GM18517 (cell line): ENCODE measurements around the gene HEATR3.

Experiments used
- ATAC-seq: cut with Tn5 transposase; IDR thresholded peaks from one replicate; pipeline ENCODE4 v1.9.1; 2021; ENCODE audit warnings: mild to moderate bottlenecking, moderate library complexity; ENCODE audit not compliant: unreplicated experiment

HEATR3 gene, protein sequence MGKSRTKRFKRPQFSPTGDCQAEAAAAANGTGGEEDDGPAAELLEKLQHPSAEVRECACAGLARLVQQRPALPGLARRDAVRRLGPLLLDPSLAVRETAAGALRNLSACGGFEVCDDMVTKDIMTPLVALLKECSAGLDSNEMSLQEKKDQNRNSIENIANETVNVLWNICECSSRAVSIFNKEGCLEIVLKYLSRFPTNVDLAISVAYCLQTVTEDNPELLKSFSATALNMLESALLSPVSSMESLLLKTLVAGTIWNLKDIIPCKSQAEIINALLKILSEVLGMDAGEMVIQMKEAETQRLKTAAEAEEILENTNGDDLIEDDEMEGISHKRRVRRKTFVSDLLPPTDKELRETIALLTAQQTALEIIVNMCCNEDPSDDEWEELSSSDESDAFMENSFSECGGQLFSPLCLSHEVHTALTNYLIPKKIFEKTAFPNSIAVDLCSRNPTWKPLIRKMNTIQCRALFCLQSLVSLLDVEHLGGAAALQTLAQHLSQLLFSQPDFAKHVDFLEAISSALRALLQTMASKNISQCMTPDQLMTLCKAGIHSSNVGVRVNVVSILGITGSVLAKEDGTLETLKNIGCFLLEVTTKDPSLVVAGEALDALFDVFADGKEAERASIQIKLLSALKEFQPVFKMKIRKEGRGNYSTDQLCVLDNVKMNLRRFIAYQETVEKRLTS

DNA sequence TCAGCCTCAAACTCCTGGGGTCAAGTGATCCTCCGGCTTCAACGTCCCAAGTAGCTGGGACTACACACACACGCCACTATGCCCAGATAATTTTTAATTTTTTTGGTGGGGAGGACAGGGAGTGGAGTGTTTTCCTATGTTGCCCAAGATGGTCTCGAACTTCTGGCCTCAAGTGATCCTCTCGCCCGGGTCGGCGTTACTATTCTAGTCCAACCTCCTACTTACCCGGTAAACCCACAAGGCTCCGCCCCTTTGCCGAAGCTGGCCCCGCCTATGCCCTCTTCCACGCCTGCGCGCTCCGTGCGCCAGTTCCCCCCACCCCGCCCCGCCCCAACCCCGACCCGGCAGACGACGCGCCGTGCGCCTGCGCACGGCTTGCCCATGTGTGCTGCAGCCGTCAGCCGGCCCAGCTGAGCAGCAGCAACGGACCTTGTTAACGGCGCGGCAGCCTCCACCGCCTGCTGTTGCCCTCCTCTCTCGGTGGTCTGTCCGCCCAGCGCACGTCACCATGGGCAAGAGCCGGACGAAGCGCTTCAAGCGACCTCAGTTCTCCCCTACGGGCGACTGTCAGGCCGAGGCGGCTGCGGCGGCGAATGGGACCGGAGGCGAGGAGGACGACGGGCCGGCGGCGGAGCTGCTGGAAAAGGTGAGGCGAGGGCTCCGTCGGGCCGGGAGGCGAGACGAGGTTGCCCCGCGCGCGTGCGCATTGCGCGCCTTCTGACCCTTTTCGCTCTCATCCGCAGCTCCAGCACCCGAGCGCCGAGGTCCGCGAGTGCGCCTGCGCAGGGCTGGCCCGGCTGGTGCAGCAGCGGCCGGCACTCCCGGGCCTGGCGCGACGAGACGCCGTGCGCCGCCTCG is at the start of gene HEATR3:
TSS of gene HEATR3 (plus strand) at position 347 of the 858 bp plus-strand sequence. CDS start at position 509, 162 bp downstream.
- peak; percentile 70 for ATAC-seq

DNA sequence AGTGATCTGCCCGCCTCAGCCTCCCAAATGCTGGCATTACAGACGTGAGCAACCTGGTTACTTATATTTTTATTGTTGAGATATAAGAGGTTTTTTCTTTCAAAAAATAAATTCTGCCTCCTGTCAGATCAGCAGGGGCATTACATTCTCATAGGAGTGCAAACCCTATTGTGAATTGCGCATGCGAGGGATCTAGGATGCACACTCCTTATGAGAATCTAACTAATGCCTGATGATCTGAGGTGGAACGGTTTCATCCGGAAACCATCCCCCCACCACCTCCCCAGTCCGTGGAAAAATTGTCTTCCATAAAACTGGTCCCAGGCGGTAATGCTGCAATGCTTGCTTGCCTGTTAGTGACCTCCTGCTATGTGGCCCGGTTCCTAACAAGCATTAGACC is 48.2 kb upstream of the HEATR3 start:
- no peak for ATAC-seq

DNA sequence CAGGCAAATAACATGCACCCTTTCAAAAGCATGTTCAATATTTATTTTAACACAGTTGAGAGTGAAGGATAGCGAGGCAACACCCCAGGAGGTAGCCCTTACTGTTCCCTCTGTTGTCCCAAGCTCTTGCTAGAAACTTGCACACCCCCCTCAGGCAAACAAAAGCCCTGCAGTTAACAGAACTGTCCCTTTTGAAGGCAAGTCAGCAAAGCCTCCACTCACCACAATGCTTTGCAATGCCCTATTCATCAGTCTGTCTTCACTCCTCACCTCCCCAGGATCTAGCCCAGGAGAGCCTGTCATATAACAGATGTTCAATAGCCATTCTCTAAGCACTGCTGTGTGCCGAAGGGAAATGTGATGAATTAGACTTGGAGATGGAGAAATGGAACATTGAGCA is 44.2 kb upstream of the HEATR3 start:
- no peak for ATAC-seq

DNA sequence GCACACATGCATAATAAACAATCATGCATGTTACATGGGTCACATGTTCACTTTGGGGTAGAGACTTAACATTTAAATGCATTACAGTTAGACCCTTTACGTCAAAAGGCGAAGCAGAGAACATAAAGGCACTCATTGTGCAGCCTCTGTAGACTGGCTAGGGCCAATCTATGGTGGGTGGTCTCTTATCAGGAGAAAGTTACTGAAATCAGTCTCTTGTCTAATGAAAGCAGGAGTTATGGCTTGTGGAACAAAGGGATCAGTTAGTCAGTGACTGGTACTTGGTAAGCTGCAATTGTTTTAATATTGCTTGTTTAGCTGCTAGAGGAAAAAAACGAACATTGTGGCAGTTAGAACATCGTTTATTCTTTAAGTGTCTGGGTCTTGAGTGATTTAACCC is 42.1 kb upstream of the HEATR3 start:
- ATAC-seq = no peak

DNA sequence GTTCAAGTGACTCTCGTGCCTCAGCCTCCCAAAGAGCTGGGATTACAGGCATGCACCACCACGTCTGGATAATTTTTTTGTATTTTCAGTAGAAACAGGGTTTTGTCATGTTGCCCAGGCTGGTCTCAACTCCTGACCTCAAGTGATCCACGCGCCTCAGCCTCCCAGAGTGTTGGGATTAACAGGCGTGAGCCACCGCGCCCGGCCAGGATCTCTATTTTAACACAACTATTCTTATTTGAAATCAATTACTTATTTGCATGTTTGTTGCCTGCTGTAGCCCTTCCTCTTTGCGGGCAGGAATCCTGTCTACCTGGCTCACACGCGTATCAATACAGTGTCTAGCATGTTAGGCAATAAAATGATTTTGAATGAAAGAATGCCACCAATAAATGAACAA is 41.6 kb upstream of the HEATR3 start:
- no peak for ATAC-seq

DNA sequence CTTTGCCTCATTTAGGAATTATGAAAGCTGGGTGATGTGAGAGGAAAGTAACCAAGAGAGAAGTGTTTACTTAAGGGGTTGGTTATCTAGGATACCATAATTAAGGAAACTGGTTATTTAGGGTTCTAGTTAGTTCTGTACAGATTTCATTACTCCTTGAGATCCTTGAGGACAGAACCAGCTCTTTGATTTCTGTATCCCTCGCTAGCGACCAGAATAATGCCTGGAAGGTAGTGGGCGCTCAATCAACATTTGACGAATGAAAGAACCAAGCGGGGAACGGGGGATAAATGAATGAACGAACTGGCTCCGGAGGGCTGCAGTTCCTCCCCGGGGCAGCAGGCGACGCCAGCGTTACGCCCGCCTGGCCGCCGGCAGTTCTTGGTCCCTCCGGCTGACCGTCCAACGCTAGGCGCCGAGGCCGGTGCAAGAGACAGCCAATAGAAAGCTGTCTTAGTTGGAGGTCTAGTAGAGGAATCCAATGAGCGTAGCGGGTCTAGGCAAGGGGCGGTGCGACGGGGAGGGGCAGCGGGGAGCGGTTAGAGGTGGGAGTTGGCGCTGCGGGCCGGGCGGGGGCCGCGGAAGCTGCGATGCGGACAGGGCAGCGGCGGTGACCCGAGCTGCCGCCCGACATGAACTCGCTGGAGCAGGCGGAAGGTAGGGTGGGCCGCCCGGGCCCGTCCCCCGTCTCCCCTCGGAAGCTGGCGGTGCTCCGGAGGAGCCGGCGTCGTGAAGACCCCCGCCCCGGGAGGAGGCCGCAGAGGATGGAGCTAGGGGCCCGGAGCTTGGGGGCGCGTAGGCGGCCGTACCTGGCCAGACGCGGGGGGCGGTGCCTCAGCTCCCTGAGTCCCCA is 40.9 kb upstream of the HEATR3 start, which contains the start of gene CNEP1R1:
TSS of gene CNEP1R1 (plus strand) at position 542 of the 853 bp plus-strand sequence. CDS start at position 633, 91 bp downstream.
- ATAC-seq = peak; percentile 99

DNA sequence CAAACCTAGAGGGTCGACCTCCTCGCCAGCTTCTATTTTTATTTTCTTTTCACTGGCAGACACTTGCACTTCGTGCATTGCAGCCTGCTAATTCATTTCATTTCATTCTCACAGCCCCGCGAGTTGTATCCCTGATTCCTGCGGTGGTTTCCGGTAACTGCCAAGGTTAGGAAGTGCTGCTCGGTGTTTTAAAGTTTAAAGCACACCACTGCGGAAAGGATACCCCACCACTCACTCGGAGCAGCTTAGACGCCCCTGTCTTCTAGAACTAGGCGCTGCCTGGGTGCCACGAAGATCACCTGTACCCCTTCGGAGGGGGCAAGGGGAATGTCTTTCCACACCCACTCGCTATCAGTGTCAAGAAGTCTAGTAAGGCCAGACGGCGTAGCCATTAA is 40.2 kb upstream of the HEATR3 start:
- ATAC-seq = no peak

DNA sequence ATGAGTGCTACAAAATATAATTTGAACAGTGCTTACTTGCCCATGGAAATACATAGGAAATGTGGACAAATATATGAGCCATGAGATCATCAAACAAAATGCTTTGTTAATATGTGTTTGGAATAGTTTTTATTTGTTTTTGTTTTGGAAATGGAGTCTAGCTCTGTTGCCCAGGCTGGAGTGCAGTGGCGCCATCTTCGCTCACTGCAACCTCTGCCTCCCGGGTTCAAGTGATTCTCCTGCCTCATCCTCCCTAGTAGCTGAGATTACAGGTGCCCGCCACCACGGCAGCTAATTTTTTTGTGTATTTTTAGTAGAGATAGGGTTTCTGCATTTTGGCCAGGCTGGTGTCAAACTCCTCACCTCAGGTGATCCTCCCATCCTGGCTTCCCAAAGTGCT is 37.9 kb upstream of the HEATR3 start:
- ATAC-seq = no peak

DNA sequence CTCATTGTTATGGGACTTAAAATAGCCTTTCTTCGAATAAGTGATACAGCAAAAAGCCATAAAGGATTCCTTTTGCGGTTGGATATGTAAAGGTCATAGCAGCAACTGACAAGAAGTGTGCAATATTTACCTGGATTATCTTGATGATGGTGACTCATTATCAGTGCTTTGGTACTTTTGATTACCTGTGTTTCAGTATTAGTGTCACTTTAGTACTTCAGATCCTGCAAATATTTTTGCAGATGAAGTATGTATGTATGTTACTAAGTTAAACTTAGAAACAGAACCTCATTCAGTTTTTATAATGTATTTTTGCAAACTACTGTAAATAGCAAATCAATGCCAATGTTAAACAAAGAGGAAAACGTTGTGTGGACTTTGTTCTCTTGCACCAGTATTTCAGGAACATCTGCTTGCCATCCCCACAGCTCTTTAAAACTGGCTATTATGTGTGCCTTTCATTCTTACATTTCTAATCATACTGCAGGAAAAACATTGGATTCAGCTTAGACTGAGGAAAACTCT is 30.2 kb upstream of the HEATR3 start:
- ATAC-seq = no peak

DNA sequence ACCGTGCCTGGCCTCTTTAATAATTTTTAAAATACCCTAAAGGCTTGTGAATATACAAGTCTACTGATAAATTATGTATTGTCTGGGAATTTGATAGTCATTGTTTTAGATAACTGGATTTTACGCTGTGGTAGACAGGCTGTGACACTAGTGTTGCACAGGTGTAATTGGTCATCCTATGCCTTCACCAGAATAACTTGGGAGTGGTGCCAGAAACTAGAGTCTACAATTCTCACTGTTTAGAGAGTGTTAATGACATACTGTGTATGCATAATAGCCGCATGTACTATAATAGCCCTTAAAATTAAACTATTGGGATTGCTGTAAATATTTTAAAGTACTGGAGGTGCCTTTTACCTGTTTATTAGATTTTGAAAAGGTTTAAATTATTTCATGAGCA is 29.3 kb upstream of the HEATR3 start:
- no peak for ATAC-seq

DNA sequence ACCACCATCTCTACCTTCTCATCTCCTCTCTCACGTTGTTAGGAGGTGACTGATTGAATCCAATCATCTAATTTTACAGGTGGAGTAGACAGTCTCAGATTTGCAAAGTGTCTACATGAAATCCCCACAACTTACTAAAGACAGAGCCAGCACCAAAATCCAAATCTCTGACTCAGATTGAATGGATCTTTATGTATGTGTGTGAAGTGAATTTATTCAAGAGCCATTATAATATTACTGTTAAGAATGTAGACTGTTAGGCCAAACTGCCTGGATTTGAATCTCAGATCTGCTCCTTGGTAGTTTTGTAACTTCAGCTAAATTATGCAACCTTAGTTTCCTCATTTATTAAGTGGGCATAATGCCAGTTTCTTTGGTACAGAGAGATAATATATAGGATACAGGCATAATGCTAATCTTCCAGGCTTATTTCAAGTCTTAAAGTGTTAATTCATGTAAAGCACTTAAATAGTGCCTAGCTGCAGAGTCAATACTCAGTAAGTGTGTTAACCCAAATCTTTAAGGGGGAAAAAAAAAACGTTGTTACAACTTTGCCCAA is 28.0 kb upstream of the HEATR3 start:
- ATAC-seq = no peak

DNA sequence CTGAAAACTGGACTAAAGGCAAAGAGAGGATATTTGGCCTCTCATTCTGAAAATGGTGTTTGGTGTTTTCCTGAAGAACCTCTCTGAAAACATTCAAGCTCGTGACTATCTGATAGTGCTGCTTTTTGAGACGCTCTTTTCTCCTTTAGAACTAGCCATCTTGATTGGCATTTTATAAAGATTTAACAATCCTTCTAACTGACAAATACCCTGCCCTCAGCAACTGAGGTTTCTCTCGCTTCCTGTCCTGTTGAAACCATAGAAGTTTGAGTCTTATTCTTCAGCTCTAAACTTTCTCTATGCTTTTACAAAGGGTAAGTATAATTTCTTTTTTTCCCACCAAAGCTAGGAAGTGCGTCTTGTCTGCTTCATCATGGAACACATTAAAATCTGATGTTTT is 27.5 kb upstream of the HEATR3 start:
- no peak for ATAC-seq

DNA sequence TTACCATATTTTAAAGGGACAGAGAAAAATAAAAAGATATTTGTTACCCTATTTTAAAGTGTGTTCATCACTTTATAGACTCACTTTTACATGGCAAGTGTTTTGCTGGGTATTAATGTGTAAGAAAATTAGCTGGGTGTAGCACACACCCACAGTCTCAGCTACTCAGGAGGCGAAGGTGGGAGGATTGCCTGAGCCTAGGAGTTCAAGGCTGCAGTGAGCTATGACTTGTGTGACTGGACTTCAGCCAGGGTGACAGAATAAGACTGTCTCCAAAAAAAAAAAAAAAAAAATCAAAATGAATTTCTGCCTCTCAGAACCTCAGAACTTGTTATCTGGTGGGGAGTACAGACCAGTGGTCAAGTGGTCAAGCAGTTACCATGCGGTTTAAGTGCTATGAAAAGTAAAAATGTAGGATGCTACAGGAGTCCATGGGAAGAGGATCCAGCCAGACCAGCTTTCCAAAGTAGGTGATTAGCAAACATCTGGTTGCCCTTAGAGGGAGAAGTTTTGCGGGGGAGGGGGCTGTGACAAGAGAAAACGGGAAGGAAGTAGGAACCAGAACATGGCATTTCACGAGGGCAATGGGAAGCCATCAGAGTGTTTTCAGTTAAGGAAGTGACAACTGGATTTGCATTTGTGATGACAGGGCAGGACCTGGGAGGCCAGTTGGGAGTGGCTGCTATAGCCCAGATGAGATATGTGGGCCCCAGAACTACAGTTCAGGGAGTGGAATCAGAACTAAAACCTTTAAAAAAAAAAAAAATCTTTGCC is 26.8 kb upstream of the HEATR3 start:
- no peak for ATAC-seq

DNA sequence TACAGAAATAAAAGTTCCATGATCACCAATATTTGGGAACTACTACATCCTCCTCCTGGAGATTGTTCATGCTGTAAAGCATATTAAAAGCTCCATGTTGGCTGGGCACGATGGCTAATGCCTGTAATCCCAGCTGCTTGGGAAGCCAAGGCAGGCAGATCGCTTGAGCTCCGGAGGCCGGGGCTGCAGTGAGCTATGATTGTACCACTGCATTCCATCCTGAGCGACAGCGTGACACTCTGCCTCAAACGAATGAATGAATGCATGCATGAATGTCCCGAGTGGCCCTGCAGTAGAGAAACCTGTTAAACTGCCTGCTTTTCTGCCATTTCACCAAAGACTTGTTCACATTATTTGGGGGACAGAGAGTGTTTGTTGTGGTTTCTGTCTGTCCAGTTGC is 25.8 kb upstream of the HEATR3 start:
- ATAC-seq = no peak

DNA sequence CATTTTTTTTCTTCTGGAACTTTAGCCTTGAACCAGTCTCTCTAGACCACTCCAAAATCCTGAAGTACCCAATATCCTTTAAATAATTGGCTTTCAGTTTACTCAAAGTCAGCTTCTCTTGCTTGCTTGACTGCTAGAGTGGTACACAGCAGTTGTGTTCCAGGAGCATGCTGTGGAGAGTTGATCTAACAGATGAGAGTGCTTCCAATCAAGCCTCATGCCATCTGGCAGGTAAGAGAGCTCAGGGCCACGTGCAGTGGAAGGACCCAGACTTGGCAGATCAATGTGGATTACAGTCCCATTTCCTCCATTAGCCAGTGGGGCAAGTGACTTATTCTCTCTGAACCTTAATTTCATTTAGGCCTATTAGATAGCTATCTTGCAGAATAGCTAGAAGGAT is 25.1 kb upstream of the HEATR3 start:
- ATAC-seq = no peak

DNA sequence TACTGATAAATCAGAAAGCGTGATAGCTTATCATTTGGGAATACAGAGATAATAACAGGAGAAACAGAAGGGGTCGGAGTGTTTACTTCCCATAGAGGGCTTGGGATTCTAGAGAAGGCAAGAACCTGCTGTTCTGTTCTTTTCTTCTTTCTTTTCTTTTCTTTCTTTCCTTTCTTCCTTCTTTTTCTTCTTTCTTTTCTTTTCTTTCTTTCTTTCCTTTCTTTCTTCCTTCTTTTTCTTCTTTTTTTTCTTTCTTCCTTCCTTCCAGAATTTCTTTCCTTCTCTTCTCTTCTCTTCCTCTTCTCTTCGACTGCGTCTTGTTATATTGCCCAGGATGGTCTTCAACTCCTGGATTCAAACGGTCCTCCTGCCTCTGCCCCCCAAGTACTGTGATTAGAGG is 22.4 kb upstream of the HEATR3 start:
- ATAC-seq = no peak

DNA sequence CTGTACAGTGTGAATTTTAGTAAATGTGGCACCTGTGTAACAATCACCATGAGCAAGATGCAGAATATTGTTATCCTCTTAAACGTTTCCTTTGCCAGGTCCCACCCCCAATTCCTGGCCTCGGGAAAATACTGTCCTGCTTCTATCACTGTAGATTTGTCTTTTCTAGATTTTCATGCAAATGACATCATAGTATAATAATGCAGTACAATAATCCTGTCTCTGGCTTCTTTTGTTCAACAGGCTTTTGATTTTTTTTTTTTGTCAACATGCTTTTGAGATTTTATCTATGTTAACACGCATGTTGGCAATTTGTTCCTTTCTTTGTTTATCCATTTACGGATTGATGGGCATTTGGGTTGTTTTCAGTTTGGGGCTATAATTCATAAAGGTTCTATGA is 20.4 kb upstream of the HEATR3 start:
- ATAC-seq = no peak

DNA sequence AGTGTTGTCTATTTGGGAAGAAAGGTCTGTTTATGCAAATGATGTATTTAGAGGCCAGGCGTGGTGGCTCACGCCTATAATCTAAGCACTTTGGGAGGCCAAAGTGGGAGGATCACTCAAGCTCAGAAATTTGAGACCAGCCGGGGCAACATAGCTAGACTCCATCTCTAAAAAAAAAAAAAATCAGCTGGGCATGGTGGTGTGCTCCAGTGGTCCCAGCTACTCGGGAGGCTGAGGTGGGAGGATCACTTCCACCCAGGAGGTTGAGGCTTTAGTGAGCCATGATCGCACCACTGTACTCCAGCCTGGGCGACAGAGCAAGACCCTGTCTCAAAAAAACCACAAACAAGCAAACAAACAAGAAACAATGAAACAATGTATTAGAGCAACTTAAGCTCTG is 18.9 kb upstream of the HEATR3 start:
- no peak for ATAC-seq

DNA sequence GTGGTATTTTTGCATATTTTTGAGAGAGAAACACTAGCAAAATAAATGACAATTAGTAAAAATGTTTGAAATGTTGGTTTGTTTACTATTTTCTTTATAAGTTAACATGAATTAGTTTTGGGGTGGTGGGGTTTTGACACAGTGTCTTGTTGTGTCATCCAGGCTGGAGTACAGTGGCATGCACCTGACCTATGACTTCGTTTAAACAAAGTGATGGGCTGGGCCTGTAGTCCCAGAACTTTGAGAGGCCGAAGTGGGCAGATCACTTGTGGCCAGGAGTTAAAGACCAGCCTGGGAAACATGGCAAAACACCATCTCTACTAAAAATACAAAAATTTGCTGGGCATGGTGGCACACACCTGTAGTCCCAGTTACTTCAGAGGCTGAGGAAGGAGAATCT is 17.9 kb upstream of the HEATR3 start:
- no peak for ATAC-seq
